Raji (cell line): ENCODE measurements around the gene OST4.

Experiments
- POLR2A ChIP-seq: IDR thresholded peaks from 2 replicates; pipeline ENCODE4 v1.6.1; 2011; ENCODE audit warnings: low read depth, low read length, control low read depth; ENCODE audit not compliant: insufficient read depth

The OST4 gene

DNA sequence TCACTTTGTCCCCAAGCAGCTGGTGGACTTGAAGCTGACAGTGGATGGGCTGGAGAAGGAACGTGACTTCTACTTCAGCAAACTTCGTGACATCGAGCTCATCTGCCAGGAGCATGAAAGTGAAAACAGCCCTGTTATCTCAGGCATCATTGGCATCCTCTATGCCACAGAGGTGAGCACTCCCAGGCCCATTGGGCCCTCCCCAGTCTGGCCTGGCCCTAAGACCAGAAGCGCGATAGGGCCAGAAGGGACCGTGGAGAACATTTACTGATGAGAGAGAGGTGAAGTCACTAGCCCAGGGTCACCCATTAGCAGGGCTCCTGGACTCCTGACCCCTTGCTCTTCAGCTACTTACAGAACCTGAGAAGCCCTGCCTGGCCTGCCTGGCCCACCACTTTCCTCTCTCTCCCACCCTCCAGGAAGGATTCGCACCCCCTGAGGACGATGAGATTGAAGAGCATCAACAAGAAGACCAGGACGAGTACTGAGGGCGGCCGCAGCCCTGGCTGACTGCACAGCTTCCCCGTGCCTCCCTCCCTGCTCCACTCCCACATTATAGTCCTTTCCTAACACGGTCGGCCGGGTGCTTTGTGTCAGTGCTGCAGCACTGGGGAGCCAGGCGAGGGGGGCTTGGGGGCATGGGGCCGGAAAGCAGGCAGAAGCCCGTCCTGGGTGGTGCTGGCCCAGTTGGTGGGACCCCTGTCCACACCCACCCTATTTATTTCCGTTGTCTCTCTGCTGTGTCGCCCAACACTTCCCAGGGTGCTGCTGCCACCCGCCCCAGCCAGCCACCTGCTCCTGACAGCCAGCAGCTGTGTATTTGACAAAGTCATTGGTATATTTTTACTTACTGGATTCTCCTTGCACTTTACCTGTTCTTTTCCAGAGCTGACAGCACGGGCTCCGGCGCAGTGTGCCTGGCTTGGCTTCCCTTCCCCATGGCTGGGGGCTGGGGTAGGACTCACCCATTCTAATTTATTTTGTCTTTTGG is 45.3 kb downstream of the OST4 start:
- no peak for TF ChIP-seq POLR2A

DNA sequence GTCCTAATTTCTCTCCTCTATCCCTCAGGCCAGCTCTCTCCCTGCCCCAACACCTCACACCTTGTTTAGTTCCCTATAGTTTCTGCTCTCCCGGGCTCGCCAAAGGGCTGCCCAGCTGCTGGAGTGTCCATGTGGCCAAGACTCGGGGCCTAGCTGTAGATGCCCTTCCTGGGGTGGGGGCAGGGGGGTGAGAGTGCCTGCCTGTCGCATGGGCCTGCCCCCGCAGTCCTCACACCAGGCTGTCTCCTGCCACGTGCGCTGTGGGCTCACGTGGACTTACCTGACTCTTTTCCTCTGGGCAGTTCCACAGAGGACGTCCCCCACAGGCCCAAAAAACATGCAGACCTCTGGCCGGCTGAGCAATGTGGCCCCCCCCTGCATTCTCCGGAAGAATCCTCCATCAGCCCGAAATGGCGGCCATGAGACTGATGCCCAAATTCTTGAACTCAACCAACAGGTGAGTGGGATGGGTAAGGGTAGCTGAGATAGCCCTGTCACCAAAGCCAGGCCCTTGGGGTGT is 46.1 kb downstream of the OST4 start:
- TF ChIP-seq POLR2A: no peak

DNA sequence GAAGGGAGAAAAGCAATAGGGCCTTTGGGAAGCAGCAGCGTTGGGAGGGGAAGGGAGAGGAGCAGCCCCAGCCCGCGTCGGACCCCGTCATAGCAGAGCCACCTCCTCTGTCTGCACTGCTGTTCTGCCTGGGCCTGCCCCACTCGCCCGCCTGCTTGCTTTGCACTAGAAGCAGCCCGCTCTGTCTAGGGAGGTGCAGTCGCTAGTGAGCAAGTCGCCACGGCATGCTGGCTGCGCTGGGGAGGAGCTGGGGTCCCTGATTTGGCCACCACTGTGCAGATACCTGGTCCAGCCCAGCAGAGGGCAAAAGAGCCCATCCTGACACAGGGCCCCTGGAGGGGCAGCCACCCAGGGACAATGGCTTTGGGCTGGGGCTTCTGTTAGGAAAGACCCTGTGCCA is 46.6 kb downstream of the OST4 start:
- no peak for TF ChIP-seq POLR2A

DNA sequence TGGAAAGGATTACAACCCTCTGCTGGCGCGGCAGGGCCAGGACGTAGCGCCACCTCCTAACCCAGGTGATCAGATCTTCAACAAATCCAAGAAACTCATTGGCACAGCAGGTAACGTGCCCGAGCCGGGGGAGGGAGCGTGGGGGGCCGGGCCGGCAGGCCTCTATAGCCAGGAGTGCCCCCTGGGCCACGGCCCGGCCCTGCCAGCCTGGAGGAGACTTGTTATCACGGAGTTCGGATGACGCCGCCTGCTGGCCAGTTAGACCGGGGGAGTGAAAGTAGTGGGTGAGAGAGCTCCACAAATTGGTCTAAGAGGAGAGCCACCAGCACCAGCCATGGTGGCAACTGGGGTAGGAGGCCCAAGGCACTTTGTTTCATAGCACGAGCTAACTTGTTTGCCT is 47.3 kb downstream of the OST4 start:
- TF ChIP-seq POLR2A: no peak

DNA sequence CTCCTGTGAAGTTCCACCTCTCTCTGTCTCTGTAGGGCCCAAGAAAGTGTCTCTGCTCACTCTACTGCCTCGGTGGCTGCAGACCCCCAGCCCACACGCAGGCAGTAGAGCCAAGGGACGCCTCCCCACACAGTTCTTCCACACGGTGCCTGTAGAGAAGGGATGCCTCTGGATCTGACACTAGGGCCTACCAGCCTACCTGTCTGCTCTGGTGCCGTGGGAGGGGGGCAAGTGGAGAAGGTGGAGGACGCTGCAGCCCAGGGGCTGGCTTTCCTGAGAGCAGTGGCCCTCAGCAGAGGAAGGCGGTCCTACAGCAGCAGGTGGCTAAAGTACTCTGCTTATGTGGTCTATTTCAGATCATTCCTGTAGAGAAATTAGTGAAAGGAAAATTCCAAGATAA is 47.7 kb downstream of the OST4 start:
- no peak for TF ChIP-seq POLR2A

DNA sequence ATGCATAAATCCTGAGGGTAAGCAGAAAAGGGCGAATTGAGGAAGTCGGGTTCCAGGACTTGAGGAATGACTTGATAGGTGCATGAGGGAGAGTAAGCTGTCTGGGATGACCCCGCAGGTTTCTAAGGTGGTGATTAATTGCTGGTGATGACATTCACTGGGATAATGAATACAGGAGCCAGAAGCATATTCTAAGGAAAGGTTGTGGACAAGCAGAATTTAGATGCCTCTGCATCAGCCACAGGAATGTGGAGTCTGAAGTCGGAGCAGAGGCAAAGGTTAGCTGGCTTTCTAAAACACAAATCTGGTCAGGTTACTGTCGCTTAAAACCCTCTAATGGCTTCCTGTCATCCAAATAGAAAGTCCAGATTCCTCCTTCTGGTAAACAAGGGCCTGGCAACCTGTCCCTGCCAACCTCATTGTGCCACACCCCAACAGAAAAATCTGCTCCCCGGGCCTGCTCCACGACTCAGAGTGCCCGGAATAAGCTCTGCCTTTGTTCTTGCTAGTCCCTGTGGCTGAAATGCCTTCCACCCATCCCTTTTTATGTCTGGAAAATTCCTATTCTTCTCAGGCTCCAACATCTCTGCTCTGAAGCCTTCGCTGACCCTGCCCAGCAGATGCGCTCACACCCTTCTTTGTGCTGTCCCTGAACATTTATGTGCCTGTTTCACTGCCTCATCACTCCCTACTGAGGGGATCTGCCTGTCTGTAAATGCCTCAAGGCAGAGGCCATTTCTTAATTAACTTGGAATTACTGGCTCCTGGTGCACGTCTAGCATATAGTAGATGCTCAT is 50.0 kb downstream of the OST4 start:
- no peak for TF ChIP-seq POLR2A
